A549 (cell line): Measurements from ENCODE around the gene FUT6. TPM values are rescaled to one million over a fixed set of nuclear protein-coding genes. Genes with fewer than 3 reads are reported as not detected.
"Not testable (repeated sequence)": the region's sequence is repeated elsewhere in the genome, so short reads cannot be mapped to it uniquely, and the experiment has no call there.

ENCODE experiments used
- ATAC-seq, 2 experiments: fragments of 200-7000 bp in 1 of 2; fragments of >200 bp in 1 of 2; cut with Nextera tagmentation in 1 of 2; cut with Tn5 transposase in 1 of 2; 3 replicates each; pipeline versions ENCODE4 v1.8.0 to v1.9.1; 2018 to 2020; ENCODE audit warnings: mild to moderate bottlenecking in 1 of 2, moderate library complexity in 1 of 2
- CTCF ChIA-PET: fragments of 300-600 bp; sonication (Branson Sonifier 250); formaldehyde crosslinking; extraction: SDS; loops from one replicate; lab custom pipeline; 2021; ENCODE audit warnings: antibody characterized with exemption, inconsistent platforms; lab: Yijun Ruan, JAX
- POLR2A ChIA-PET: fragments of 350-600 bp; formaldehyde crosslinking; extraction: SDS; loops from one replicate; lab custom pipeline; 2021; ENCODE audit warnings: antibody characterized with exemption, inconsistent platforms; lab: Yijun Ruan, JAX
- DNase-seq, 2 experiments: peaks; one replicate each; pipeline versions ENCODE4 v3.0.0 to v3.0.0-alpha.2; 2011 to 2016; ENCODE audit warnings: low read depth in 1 of 2, low spot score in 1 of 2
- FAIRE-seq: peaks from 2 replicates; lab custom pipeline; 2011; peaks lifted over from hg19 to GRCh38; lab: Jason Lieb, UNC
- H3K27ac ChIP-seq, 2 experiments: fragments of >200 bp; sonication (Bioruptor Twin); formaldehyde crosslinking; 3 replicates each; pipeline ENCODE4 v1.5.1; 2016 to 2017
- H3K4me1 ChIP-seq: fragments of >200 bp; sonication (Bioruptor Twin); formaldehyde crosslinking; 3 replicates; pipeline ENCODE4 v1.6.1; 2016
- H3K4me2 ChIP-seq: fragments of >200 bp; sonication (Bioruptor Twin); formaldehyde crosslinking; 3 replicates; pipeline ENCODE4 v1.6.1; 2016
- H3K4me3 ChIP-seq: fragments of >200 bp; sonication (Bioruptor Twin); formaldehyde crosslinking; 3 replicates; pipeline ENCODE4 v1.5.1; 2016
- H3K9me3 ChIP-seq: fragments of >200 bp; sonication (Bioruptor Twin); formaldehyde crosslinking; 3 replicates; pipeline ENCODE4 v1.6.1; 2016
- CBX8 ChIP-seq: fragments of 200-600 bp; sonication (generic); IDR thresholded peaks from 2 replicates; pipeline ENCODE4 v1.6.1; 2016
- FOSB ChIP-seq: fragments of 250-450 bp; sonication (Bioruptor Pico); IDR thresholded peaks from 2 replicates; pipeline ENCODE4 v1.5.0; 2020; ENCODE audit warnings: mild to moderate bottlenecking, moderate library complexity
- JUN ChIP-seq, 2 experiments: fragments of >200 bp; sonication (Bioruptor Twin); formaldehyde crosslinking; IDR thresholded peaks; 2 replicates in 1 of 2; 3 replicates in 1 of 2; pipeline ENCODE4 v1.6.1; 2016 to 2017
- MAX ChIP-seq: IDR thresholded peaks from 2 replicates; pipeline ENCODE4 v1.6.1; 2012
- MAZ ChIP-seq: fragments of 150-350 bp; IDR thresholded peaks from 2 replicates; pipeline ENCODE4 v1.6.1; 2014; ENCODE audit warnings: antibody characterized with exemption, low read depth, low read length, borderline replicate concordance
- POLR2AphosphoS2 ChIP-seq: conservative IDR thresholded peaks from 2 replicates; pipeline ENCODE4 v1.6.1; 2012; ENCODE audit warnings: low read length, improper control_type of control experiment, inconsistent platforms
- ZFP36 ChIP-seq: fragments of 450-650 bp; IDR thresholded peaks from 2 replicates; pipeline ENCODE4 v1.6.1; 2014; ENCODE audit warnings: borderline replicate concordance; ENCODE audit not compliant: partially characterized antibody
- WGBS: methylation state at CpG from one replicate; pipeline ENCODE4 v1.1.6; 2017; ENCODE audit errors: missing lambda C conversion rate; 5-methylcytosine and 5-hydroxymethylcytosine counted together
- polyA plus RNA-seq, 4 experiments: library from polyadenylated mRNA; depleted of rRNA in 3 of 4; stranded (reverse); fragments of >200 nt; fragmentation: RNase III in 1 of 4; extraction: RNeasy Plus Mini Kit Qiagen cat#74134 plus additional on column Dnase treatment in 1 of 4; gene quantifications; 2 replicates in 3 of 4; 3 replicates in 1 of 4; pipeline ENCODE4 v1.2.3, GENCODE V29; 2011 to 2017
- TF ChIP-seq, protein P1 (sequence below): fragments of 200-600 bp; sonication (generic); IDR thresholded peaks from 2 replicates; pipeline ENCODE4 v1.6.1; 2016; ENCODE audit warnings: antibody characterized with exemption, mild to moderate bottlenecking, moderate library complexity

FUT6 gene
- polyA plus RNA-seq, 2 of the 4 experiments (the other 2 are of a cell fraction): not detected

GRCh38 chr19:5784581-5785147 lies 54.8 kb downstream of the FUT6 start, which contains the start of gene PRR22:
TSS of gene PRR22 (minus strand) at chr19:5784746. CDS start at chr19:5784660, 86 bp downstream.
- no peak for DNase-seq
- no peak within 1 kb of the TSS for H3K4me2 ChIP-seq
- H3K27ac ChIP-seq: no peak within 1 kb of the TSS
- no peak within 1 kb of the TSS for H3K4me3 ChIP-seq
- FAIRE-seq: no peak
- ATAC-seq: no peak
- TF ChIP-seq ZFP36 (peak; percentile 82), MAZ (no peak)
- TF ChIP-seq, all 56 proteins: peak for 1
- ChIA-PET POLR2A (interaction anchor here (0.6 to 1.0 kb wide), 2 partner anchors 11 to 43 kb away, joined by 3 to 4 read pairs; no protein-coding TSS in a partner anchor), CTCF (interaction anchor here (1.3 to 2.7 kb wide), 2 partner anchors 9 to 19 kb away, joined by 8 to 10 read pairs; no protein-coding TSS in a partner anchor)
- no peaks in the 10 kb centered on the region for H3K9me3 ChIP-seq
- H3K4me1 ChIP-seq: no peaks in the 10 kb centered on the region
- 89% methylated on average over 9 of the region's 15 CpGs for WGBS

- peak; percentile 11 to 15; a peak in 3 of 6 replicates for ATAC-seq
- DNase-seq: no peak
- Histone ChIP-seq H3K4me2 (no peak overlapping the region), H3K4me1 (no peaks in the 10 kb centered on the region), H3K9me3 (no peaks in the 10 kb centered on the region)
- POLR2A ChIA-PET: interaction anchor here (0.5 to 0.6 kb wide), 2 partner anchors 10 to 81 kb away, joined by 3 to 5 read pairs; no protein-coding TSS in a partner anchor
- no peak for TF ChIP-seq CBX8
- TF ChIP-seq POLR2AphosphoS2: peak; percentile 21; the same call in 1 of the 2 replicates
- TF ChIP-seq, all 56 proteins: peak for 1
- FAIRE-seq: no peak
- WGBS: 91% methylated on average over 14 of the region's 48 CpGs
- CTCF ChIA-PET: interaction anchor here (1.1 to 2.7 kb wide), 3 partner anchors 9 to 21 kb away, joined by 4 to 10 read pairs (median 5); no protein-coding TSS in a partner anchor
- Histone ChIP-seq H3K4me3 (no peak overlapping the region), H3K27ac (no peak overlapping the region)
Observed at GRCh38 chr19:5782945-5783919, 56.3 kb downstream of the FUT6 start.

DNA sequence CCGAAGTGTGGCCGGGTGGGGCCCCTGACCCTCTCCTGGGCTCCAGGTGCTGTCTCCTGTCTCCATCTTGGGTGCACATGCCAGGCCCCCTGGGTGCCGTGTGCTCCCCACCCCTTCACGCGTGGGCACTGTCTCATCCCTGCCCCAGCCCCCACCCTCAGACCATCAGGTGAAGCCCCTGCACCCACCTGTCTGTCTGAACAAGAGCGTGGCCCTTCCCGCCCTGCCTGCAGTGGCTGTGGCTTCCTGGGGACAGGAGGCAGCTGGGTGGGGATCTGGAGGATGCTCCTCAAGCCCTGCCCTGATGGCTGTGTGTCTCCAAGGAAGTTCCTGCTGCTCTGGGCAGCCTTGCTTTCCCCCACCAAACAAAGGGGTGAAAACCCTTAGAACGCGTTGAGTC lies 57.2 kb downstream of the FUT6 start:
- CTCF ChIA-PET: interaction anchor here (1.3 to 2.7 kb wide), 2 partner anchors 11 to 22 kb away, joined by 4 to 10 read pairs; no protein-coding TSS in a partner anchor
- Histone ChIP-seq H3K4me1 (no peaks in the 10 kb centered on the region), H3K4me2 (no peak overlapping the region), H3K27ac (no peak overlapping the region), H3K9me3 (no peaks in the 10 kb centered on the region), H3K4me3 (no peak overlapping the region)
- no peak for FAIRE-seq
- ATAC-seq: peak; percentile 21 to 30; a peak in 5 of 6 replicates
- no peak for DNase-seq
- POLR2A ChIA-PET: no interaction called here
- WGBS: no CpG with 5 or more reads among the region's 9 CpGs
- no peak for TF ChIP-seq FOSB (CRISPR knock-in tag)
- no peak for TF ChIP-seq MAX
- TF ChIP-seq, protein P1, sequence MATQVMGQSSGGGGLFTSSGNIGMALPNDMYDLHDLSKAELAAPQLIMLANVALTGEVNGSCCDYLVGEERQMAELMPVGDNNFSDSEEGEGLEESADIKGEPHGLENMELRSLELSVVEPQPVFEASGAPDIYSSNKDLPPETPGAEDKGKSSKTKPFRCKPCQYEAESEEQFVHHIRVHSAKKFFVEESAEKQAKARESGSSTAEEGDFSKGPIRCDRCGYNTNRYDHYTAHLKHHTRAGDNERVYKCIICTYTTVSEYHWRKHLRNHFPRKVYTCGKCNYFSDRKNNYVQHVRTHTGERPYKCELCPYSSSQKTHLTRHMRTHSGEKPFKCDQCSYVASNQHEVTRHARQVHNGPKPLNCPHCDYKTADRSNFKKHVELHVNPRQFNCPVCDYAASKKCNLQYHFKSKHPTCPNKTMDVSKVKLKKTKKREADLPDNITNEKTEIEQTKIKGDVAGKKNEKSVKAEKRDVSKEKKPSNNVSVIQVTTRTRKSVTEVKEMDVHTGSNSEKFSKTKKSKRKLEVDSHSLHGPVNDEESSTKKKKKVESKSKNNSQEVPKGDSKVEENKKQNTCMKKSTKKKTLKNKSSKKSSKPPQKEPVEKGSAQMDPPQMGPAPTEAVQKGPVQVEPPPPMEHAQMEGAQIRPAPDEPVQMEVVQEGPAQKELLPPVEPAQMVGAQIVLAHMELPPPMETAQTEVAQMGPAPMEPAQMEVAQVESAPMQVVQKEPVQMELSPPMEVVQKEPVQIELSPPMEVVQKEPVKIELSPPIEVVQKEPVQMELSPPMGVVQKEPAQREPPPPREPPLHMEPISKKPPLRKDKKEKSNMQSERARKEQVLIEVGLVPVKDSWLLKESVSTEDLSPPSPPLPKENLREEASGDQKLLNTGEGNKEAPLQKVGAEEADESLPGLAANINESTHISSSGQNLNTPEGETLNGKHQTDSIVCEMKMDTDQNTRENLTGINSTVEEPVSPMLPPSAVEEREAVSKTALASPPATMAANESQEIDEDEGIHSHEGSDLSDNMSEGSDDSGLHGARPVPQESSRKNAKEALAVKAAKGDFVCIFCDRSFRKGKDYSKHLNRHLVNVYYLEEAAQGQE: no peak
- peak in 1 of 2 experiments; percentile 18; a peak in 1 of 5 replicates for TF ChIP-seq JUN (IDR thresholded peaks at IDR 0.05)
- no peak for TF ChIP-seq MAZ

- 85% methylated on average over 9 of the region's 11 CpGs for WGBS
- not testable (repeated sequence) for H3K9me3 ChIP-seq, H3K4me2 ChIP-seq, H3K4me3 ChIP-seq, H3K4me1 ChIP-seq, H3K27ac ChIP-seq, FAIRE-seq, DNase-seq, ATAC-seq
- ChIA-PET CTCF (interaction anchor here (0.6 to 2.7 kb wide), 5 partner anchors 11 to 28 kb away, joined by 3 to 9 read pairs (median 4); no protein-coding TSS in a partner anchor), POLR2A (interaction anchor here (1.2 to 1.5 kb wide), 2 partner anchors 10 to 61 kb away, joined by 3 to 5 read pairs; partner anchors contain the start of genes CATSPERD, DUS3L and LONP1)
Observed at GRCh38 chr19:5780916-5781315, 58.6 kb downstream of the FUT6 start.

Other genes with a start within 250 kb of the FUT6 start
- 23.4 and 33.2 TPM in 2 replicates for gene SAFB2, start 216.9 kb downstream of the FUT6 start, polyA plus RNA-seq (2011; rRNA removed)
- 42.2 to 52.3 TPM (median 51.2 TPM) in 3 replicates for gene SAFB2, start 216.9 kb downstream of the FUT6 start, polyA plus RNA-seq (2017; fragmentation: RNase III; extraction: RNeasy Plus Mini Kit Qiagen cat#74134 plus additional on column Dnase treatment)
- gene SAFB, start 216.6 kb downstream of the FUT6 start, polyA plus RNA-seq (2011; rRNA removed): 37.5 and 55.0 TPM in 2 replicates
- 69.8 to 74.3 TPM (median 74.0 TPM) in 3 replicates for gene SAFB, start 216.6 kb downstream of the FUT6 start, polyA plus RNA-seq (2017; fragmentation: RNase III; extraction: RNeasy Plus Mini Kit Qiagen cat#74134 plus additional on column Dnase treatment)
- gene MICOS13, start 159.2 kb downstream of the FUT6 start, polyA plus RNA-seq (2011; rRNA removed): 19.1 and 20.5 TPM in 2 replicates
- gene MICOS13, start 159.2 kb downstream of the FUT6 start, polyA plus RNA-seq (2017; fragmentation: RNase III; extraction: RNeasy Plus Mini Kit Qiagen cat#74134 plus additional on column Dnase treatment): 43.1 to 48.8 TPM (median 48.6 TPM) in 3 replicates
- gene HSD11B1L, start 158.7 kb downstream of the FUT6 start, polyA plus RNA-seq (2011; rRNA removed): 2.5 and 2.8 TPM in 2 replicates
- gene HSD11B1L, start 158.7 kb downstream of the FUT6 start, polyA plus RNA-seq (2017; fragmentation: RNase III; extraction: RNeasy Plus Mini Kit Qiagen cat#74134 plus additional on column Dnase treatment): 2.7 to 4.8 TPM (median 4.8 TPM) in 3 replicates
- gene RPL36, start 149.4 kb downstream of the FUT6 start, polyA plus RNA-seq (2011; rRNA removed): 329 and 368 TPM in 2 replicates
- gene RPL36, start 149.4 kb downstream of the FUT6 start, polyA plus RNA-seq (2017; fragmentation: RNase III; extraction: RNeasy Plus Mini Kit Qiagen cat#74134 plus additional on column Dnase treatment): 1,385 to 1,590 TPM (median 1,396 TPM) in 3 replicates
- 41.2 and 42.7 TPM in 2 replicates for gene LONP1, start 119.6 kb downstream of the FUT6 start, polyA plus RNA-seq (2011; rRNA removed)
- 65.2 to 68.9 TPM (median 66.4 TPM) in 3 replicates for gene LONP1, start 119.6 kb downstream of the FUT6 start, polyA plus RNA-seq (2017; fragmentation: RNase III; extraction: RNeasy Plus Mini Kit Qiagen cat#74134 plus additional on column Dnase treatment)
- gene CATSPERD, start 119.1 kb downstream of the FUT6 start, polyA plus RNA-seq (2011; rRNA removed): 0.03 TPM in 1 of 2 replicates, not detected in the other
- gene CATSPERD, start 119.1 kb downstream of the FUT6 start, polyA plus RNA-seq (2017; fragmentation: RNase III; extraction: RNeasy Plus Mini Kit Qiagen cat#74134 plus additional on column Dnase treatment): 0.17 TPM in 1 of 3 replicates, not detected in the others
- gene PRR22, start 55.0 kb downstream of the FUT6 start, polyA plus RNA-seq (2011; rRNA removed): 0.46 and 0.65 TPM in 2 replicates
- gene PRR22, start 55.0 kb downstream of the FUT6 start, polyA plus RNA-seq (2017; fragmentation: RNase III; extraction: RNeasy Plus Mini Kit Qiagen cat#74134 plus additional on column Dnase treatment): 2.0 to 2.3 TPM (median 2.2 TPM) in 3 replicates
- 15.5 and 16.3 TPM in 2 replicates for gene DUS3L, start 48.5 kb downstream of the FUT6 start, polyA plus RNA-seq (2011; rRNA removed)
- 26.9 to 29.4 TPM (median 27.9 TPM) in 3 replicates for gene DUS3L, start 48.5 kb downstream of the FUT6 start, polyA plus RNA-seq (2017; fragmentation: RNase III; extraction: RNeasy Plus Mini Kit Qiagen cat#74134 plus additional on column Dnase treatment)
- gene NRTN, start 34.6 kb downstream of the FUT6 start, polyA plus RNA-seq (2011; rRNA removed): 0.32 and 0.38 TPM in 2 replicates
- gene NRTN, start 34.6 kb downstream of the FUT6 start, polyA plus RNA-seq (2017; fragmentation: RNase III; extraction: RNeasy Plus Mini Kit Qiagen cat#74134 plus additional on column Dnase treatment): 0.45 to 0.61 TPM (median 0.50 TPM) in 3 replicates
- gene FUT3, start 11.7 kb upstream of the FUT6 start, polyA plus RNA-seq (2011; rRNA removed): 0.09 and 0.20 TPM in 2 replicates
- 0.09 TPM in 1 of 3 replicates, not detected in the others for gene FUT3, start 11.7 kb upstream of the FUT6 start, polyA plus RNA-seq (2017; fragmentation: RNase III; extraction: RNeasy Plus Mini Kit Qiagen cat#74134 plus additional on column Dnase treatment)
- gene FUT5, start 30.8 kb upstream of the FUT6 start, polyA plus RNA-seq (2011; rRNA removed): 0.04 TPM in 1 of 2 replicates, not detected in the other
- gene FUT5, start 30.8 kb upstream of the FUT6 start, polyA plus RNA-seq (2017; fragmentation: RNase III; extraction: RNeasy Plus Mini Kit Qiagen cat#74134 plus additional on column Dnase treatment): not detected in 3 replicates
- gene NDUFA11, start 64.1 kb upstream of the FUT6 start, polyA plus RNA-seq (2011; rRNA removed): 75.0 and 98.5 TPM in 2 replicates
- gene NDUFA11, start 64.1 kb upstream of the FUT6 start, polyA plus RNA-seq (2017; fragmentation: RNase III; extraction: RNeasy Plus Mini Kit Qiagen cat#74134 plus additional on column Dnase treatment): 170 to 173 TPM (median 171 TPM) in 3 replicates
- gene VMAC, start 65.2 kb upstream of the FUT6 start, polyA plus RNA-seq (2011; rRNA removed): 1.1 and 1.5 TPM in 2 replicates
- gene VMAC, start 65.2 kb upstream of the FUT6 start, polyA plus RNA-seq (2017; fragmentation: RNase III; extraction: RNeasy Plus Mini Kit Qiagen cat#74134 plus additional on column Dnase treatment): 0.79 to 1.6 TPM (median 1.4 TPM) in 3 replicates
- 1.2 and 1.4 TPM in 2 replicates for gene CAPS, start 74.6 kb upstream of the FUT6 start, polyA plus RNA-seq (2011; rRNA removed)
- gene CAPS, start 74.6 kb upstream of the FUT6 start, polyA plus RNA-seq (2017; fragmentation: RNase III; extraction: RNeasy Plus Mini Kit Qiagen cat#74134 plus additional on column Dnase treatment): 1.5 to 2.0 TPM (median 1.7 TPM) in 3 replicates
- 39.2 and 43.3 TPM in 2 replicates for gene RANBP3, start 138.4 kb upstream of the FUT6 start, polyA plus RNA-seq (2011; rRNA removed)
- 48.0 to 54.7 TPM (median 53.5 TPM) in 3 replicates for gene RANBP3, start 138.4 kb upstream of the FUT6 start, polyA plus RNA-seq (2017; fragmentation: RNase III; extraction: RNeasy Plus Mini Kit Qiagen cat#74134 plus additional on column Dnase treatment)